Osteoblast (primary cell): ENCODE data around the gene SLIT3. TPM values are rescaled to one million over a fixed set of nuclear protein-coding genes. Genes with fewer than 3 reads are reported as not detected.

Experiments
- DNase-seq: peaks from one replicate; pipeline ENCODE4 v3.0.0; 2011; ENCODE audit warnings: low spot score, mixed read lengths; ENCODE audit not compliant: insufficient read length; ENCODE audit errors: missing footprints
- H2AFZ ChIP-seq: 2 replicates; pipeline ENCODE4 v1.6.0; 2011; ENCODE audit warnings: mild to moderate bottlenecking, low read length
- H3K27ac ChIP-seq: 2 replicates; pipeline ENCODE4 v1.5.1; 2011; ENCODE audit warnings: mild to moderate bottlenecking, low read depth, low read length, moderate library complexity
- H3K27me3 ChIP-seq: 2 replicates; pipeline ENCODE4 v1.6.0; 2012; ENCODE audit warnings: mild to moderate bottlenecking, control low read depth, inconsistent platforms, low read length, moderate library complexity; ENCODE audit not compliant: insufficient read depth
- H3K36me3 ChIP-seq: 2 replicates; pipeline ENCODE4 v1.5.1; 2011; ENCODE audit warnings: mild to moderate bottlenecking, low read length, control low read depth, moderate library complexity; ENCODE audit not compliant: insufficient read depth
- H3K4me1 ChIP-seq: 2 replicates; pipeline ENCODE4 v1.5.1; 2011; ENCODE audit warnings: mild to moderate bottlenecking, low read length, control low read depth, moderate library complexity; ENCODE audit not compliant: insufficient read depth
- H3K4me2 ChIP-seq: 2 replicates; pipeline ENCODE4 v1.6.0; 2011; ENCODE audit warnings: mild to moderate bottlenecking, low read length; ENCODE audit not compliant: insufficient read depth
- H3K4me3 ChIP-seq: fragments of 200-600 bp; sonication (generic); 3 replicates; pipeline ENCODE4 v1.5.1; 2012; ENCODE audit warnings: mild to moderate bottlenecking, low read length, inconsistent platforms; ENCODE audit not compliant: insufficient read depth
- H3K79me2 ChIP-seq: 2 replicates; pipeline ENCODE4 v1.6.0; 2012; ENCODE audit warnings: mild to moderate bottlenecking, low read length, control low read depth, inconsistent platforms; ENCODE audit not compliant: insufficient read depth
- H3K9me3 ChIP-seq: 2 replicates; pipeline ENCODE4 v1.5.1; 2011; ENCODE audit warnings: low read depth, low read length, control low read depth
- H4K20me1 ChIP-seq: 2 replicates; pipeline ENCODE4 v1.6.0; 2012; ENCODE audit warnings: mild to moderate bottlenecking, low read length, control low read depth; ENCODE audit not compliant: insufficient read depth
- total RNA-seq: library from RNA; depleted of rRNA; stranded (reverse); fragments of >200 nt; gene quantifications from 2 replicates; pipeline ENCODE4 v1.2.3, GENCODE V29; 2012
- TF ChIP-seq, protein P1 (sequence below): IDR thresholded peaks from 2 replicates; pipeline ENCODE4 v1.5.1; 2011; ENCODE audit warnings: mild to moderate bottlenecking, low read depth, low read length, moderate library complexity; ENCODE audit errors: extremely low read depth

Gene SLIT3
- total RNA-seq, 1 donor, result 37.6 TPM

DNA sequence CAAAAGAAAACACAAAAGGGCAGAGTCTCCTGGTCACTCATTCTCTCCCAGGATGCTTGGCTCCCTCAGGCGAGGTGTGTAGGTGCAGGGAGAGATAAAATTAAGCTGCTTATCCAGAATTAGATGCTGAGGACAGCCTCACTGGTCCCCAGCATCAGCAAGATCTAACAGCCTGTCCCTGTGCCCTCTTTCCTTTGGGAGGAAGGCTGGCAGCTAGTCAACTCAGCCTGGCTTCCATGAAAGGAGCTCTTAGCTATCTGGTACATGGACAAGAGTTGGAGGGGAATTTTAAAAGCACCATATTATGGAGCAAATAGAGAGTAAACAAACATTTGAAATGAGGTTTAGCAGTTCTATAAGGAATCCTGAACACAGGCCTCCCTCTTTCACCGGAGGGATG is 523.3 kb downstream of the SLIT3 start:
- Histone ChIP-seq H3K36me3 (no peaks in the 10 kb centered on the region), H3K4me1 (no peaks in the 10 kb centered on the region), H2AFZ (no peak overlapping the region), H3K4me2 (no peak overlapping the region), H3K4me3 (no peak overlapping the region), H3K27ac (no peak overlapping the region), H3K27me3 (no peaks in the 10 kb centered on the region), H4K20me1 (no peaks in the 10 kb centered on the region), H3K79me2 (no peaks in the 10 kb centered on the region), H3K9me3 (no peaks in the 10 kb centered on the region)
- DNase-seq, result no peak
- TF ChIP-seq, protein P1, sequence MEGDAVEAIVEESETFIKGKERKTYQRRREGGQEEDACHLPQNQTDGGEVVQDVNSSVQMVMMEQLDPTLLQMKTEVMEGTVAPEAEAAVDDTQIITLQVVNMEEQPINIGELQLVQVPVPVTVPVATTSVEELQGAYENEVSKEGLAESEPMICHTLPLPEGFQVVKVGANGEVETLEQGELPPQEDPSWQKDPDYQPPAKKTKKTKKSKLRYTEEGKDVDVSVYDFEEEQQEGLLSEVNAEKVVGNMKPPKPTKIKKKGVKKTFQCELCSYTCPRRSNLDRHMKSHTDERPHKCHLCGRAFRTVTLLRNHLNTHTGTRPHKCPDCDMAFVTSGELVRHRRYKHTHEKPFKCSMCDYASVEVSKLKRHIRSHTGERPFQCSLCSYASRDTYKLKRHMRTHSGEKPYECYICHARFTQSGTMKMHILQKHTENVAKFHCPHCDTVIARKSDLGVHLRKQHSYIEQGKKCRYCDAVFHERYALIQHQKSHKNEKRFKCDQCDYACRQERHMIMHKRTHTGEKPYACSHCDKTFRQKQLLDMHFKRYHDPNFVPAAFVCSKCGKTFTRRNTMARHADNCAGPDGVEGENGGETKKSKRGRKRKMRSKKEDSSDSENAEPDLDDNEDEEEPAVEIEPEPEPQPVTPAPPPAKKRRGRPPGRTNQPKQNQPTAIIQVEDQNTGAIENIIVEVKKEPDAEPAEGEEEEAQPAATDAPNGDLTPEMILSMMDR, result no peak

DNA sequence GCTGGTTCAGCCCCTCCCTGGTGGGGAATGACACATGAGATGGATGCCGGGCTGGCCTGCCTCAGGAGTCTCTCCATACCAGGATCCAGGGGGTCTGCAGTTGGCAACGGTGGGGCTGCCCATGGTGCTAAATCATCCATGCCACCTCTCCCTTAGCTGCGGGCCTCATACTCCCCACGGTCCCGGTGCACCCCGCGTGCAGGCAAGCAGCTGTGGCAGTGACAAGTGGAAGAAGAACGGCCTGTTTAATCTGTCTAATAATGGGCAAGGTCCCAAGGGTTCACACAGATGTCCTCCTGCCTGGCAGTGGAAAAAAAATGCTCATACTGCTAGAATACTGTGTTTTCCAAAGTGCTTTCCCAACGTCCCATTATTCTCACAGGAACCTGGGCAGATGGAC is 524.9 kb downstream of the SLIT3 start:
- no peak overlapping the region for H3K4me2 ChIP-seq
- no peaks in the 10 kb centered on the region for H3K9me3 ChIP-seq
- no peak overlapping the region for H3K4me3 ChIP-seq
- TF ChIP-seq, protein P1, result no peak
- H3K27me3 ChIP-seq, result no peaks in the 10 kb centered on the region
- DNase-seq, result no peak
- H3K79me2 ChIP-seq, result no peaks in the 10 kb centered on the region
- H3K36me3 ChIP-seq, result no peaks in the 10 kb centered on the region
- no peaks in the 10 kb centered on the region for H4K20me1 ChIP-seq
- H3K4me1 ChIP-seq, result no peaks in the 10 kb centered on the region
- H3K27ac ChIP-seq, result no peak overlapping the region
- no peak overlapping the region for H2AFZ ChIP-seq

DNA sequence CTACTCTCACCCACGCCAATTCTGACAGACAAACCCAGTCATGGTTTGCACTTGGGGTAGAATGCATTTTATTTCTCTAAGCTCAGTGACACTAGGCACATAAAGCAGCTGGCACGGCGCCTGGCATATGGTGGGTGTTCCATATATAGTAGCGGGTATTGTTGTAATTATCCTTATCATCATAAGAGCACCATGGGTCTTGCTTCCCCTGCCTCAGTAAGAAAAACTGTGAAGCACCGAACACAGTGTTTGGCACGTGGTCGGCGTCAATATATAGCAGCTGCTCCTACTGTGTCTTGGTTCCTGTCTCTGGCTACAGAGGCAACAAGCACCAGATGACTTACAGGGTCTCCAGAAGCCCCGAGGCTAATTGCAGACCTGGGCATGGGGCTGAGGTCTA is 527.7 kb downstream of the SLIT3 start:
- no peaks in the 10 kb centered on the region for H3K79me2 ChIP-seq
- H3K27me3 ChIP-seq, result no peaks in the 10 kb centered on the region
- H4K20me1 ChIP-seq, result no peaks in the 10 kb centered on the region
- H2AFZ ChIP-seq, result no peak overlapping the region
- no peaks in the 10 kb centered on the region for H3K9me3 ChIP-seq
- no peaks in the 10 kb centered on the region for H3K36me3 ChIP-seq
- no peaks in the 10 kb centered on the region for H3K4me1 ChIP-seq
- no peak overlapping the region for H3K4me3 ChIP-seq
- no peak for DNase-seq
- H3K27ac ChIP-seq, result no peak overlapping the region
- no peak overlapping the region for H3K4me2 ChIP-seq
- TF ChIP-seq, protein P1, result no peak

DNA sequence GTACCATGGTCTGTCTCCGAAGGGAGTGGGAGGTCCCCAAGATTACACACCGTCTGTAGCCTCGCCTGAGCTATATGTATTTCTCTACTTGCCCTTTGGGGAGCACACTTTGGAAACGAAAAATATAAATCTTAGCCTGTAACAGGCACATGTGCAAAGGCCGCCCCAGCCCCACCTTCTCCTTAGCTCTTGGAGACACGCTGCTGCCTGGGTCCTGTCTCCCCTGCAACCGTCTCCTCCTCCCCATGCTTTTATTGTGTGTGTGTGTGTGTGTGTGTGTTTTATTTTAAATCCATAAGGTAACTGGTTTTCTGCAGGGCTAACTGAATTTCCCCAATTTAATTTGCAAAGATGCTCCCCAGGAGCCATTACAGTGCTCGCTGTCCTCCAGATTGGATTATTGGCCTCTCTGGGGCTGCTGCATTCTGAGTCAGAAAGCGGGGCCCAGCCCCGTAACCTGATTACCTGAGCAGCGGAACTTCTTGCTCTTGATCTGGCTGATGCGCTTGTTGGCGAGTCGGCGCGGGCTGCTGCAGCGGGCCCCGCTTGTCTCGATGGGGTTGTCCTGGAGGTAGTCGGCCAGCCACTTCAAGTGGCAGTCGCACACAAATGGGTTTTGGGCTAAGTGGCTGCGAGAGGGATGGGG is 528.5 kb downstream of the SLIT3 start:
- no peak overlapping the region for H2AFZ ChIP-seq
- H3K79me2 ChIP-seq, result no peaks in the 10 kb centered on the region
- no peaks in the 10 kb centered on the region for H3K36me3 ChIP-seq
- no peaks in the 10 kb centered on the region for H3K4me1 ChIP-seq
- no peak overlapping the region for H3K4me2 ChIP-seq
- H4K20me1 ChIP-seq, result no peaks in the 10 kb centered on the region
- H3K27me3 ChIP-seq, result no peaks in the 10 kb centered on the region
- H3K27ac ChIP-seq, result no peak overlapping the region
- H3K4me3 ChIP-seq, result no peak overlapping the region
- DNase-seq, result no peak
- TF ChIP-seq, protein P1, result no peak
- no peaks in the 10 kb centered on the region for H3K9me3 ChIP-seq
